Femur (tissue), 1 donor: ENCODE measurements around the gene USO1.
A peak's percentile ranks its signal among the peaks of the same experiment; 100 is the strongest.

ENCODE experiments used
- DNase-seq: peaks from one replicate; pipeline ENCODE4 v3.0.0-alpha.2; 2017

The USO1 gene

GRCh38 chr4:75848171-75848760, 123.9 kb downstream of the USO1 start:
- peak; percentile 36 for DNase-seq

GRCh38 chr4:75848891-75849290, 124.5 kb downstream of the USO1 start:
- DNase-seq = no peak

- no peak for DNase-seq
Measured at GRCh38 chr4:75849461-75849860, 125.1 kb downstream of the USO1 start.

- no peak for DNase-seq
Measured at GRCh38 chr4:75858721-75859120, 134.3 kb downstream of the USO1 start.

- no peak for DNase-seq
Measured at GRCh38 chr4:75860606-75861005, 136.2 kb downstream of the USO1 start.
